Naive B cell (primary cell): ENCODE data around the gene BMP8A. TPM values are rescaled to one million over a fixed set of nuclear protein-coding genes. Genes with fewer than 3 reads are reported as not detected.

Source experiments
- ATAC-seq, 2 donors: fragments of 150-1000 bp; cut with Tn5 transposase; 2 replicates each; pipeline ENCODE4 v1.10.0; 2021; ENCODE audit warnings: low read depth in 2 of 2, mild to moderate bottlenecking in 2 of 2, moderate library complexity in 2 of 2
- DNase-seq: peaks from one replicate; pipeline ENCODE4 v3.0.0; 2022
- H3K27ac Mint-ChIP-seq, 6 donors: one replicate each; pipeline ENCODE4 v1.8.0; 2020 to 2022; ENCODE audit warnings: mild to moderate bottlenecking in 6 of 6, mixed read lengths in 6 of 6, moderate library complexity in 5 of 6, inconsistent platforms in 2 of 6
- H3K27me3 Mint-ChIP-seq, 3 donors: one replicate each; pipeline ENCODE4 v1.8.0; 2021 to 2022; ENCODE audit warnings: mixed read lengths in 3 of 3, mild to moderate bottlenecking in 1 of 3
- H3K36me3 Mint-ChIP-seq, 2 donors: one replicate each; pipeline ENCODE4 v1.8.0; 2020 to 2022; ENCODE audit warnings: mixed read lengths in 2 of 2, inconsistent platforms in 1 of 2, mild to moderate bottlenecking in 1 of 2
- H3K4me1 Mint-ChIP-seq, 3 donors: one replicate each; pipeline ENCODE4 v1.8.0; 2020 to 2022; ENCODE audit warnings: mixed read lengths in 3 of 3, inconsistent platforms in 1 of 3, mild to moderate bottlenecking in 1 of 3, moderate library complexity in 1 of 3
- H3K4me3 Mint-ChIP-seq, 8 donors: one replicate each; pipeline ENCODE4 v1.8.0; 2020 to 2022; ENCODE audit warnings: mild to moderate bottlenecking in 8 of 8, mixed read lengths in 8 of 8, moderate library complexity in 8 of 8, inconsistent platforms in 2 of 8
- H3K9me3 Mint-ChIP-seq, 7 donors: one replicate each; pipeline ENCODE4 v1.8.0; 2020 to 2022; ENCODE audit warnings: mixed read lengths in 7 of 7, mild to moderate bottlenecking in 5 of 7, inconsistent platforms in 2 of 7, moderate library complexity in 1 of 7
- polyA plus RNA-seq, 6 donors: library from polyadenylated mRNA; unstranded; fragments of 300-500 nt; fragmentation: Illumina TruSeq; gene quantifications; one replicate each; pipeline ENCODE4 v1.2.3, GENCODE V29; 2021; ENCODE audit warnings: low read depth in 6 of 6

BMP8A gene
- polyA plus RNA-seq, 6 donors from 2014 or later, result 0.95 to 1.3 TPM; not detected in 4

- peaks cover 46 to 73% of the 10 kb centered on the region in 2 donors for H3K36me3 Mint-ChIP-seq
- H3K27me3 Mint-ChIP-seq, result no peaks in the 10 kb centered on the region
- H3K9me3 Mint-ChIP-seq, result no peaks in the 10 kb centered on the region
- no peaks in the 10 kb centered on the region for H3K4me1 Mint-ChIP-seq
- no peak overlapping the region for H3K4me3 Mint-ChIP-seq
- no peak for ATAC-seq
- no peak for DNase-seq
- peak overlapping the region in 1 of 6 donors; percentile 14 for H3K27ac Mint-ChIP-seq
Measured at GRCh38 chr1:39564941-39565340, 73.5 kb downstream of the BMP8A start.

- H3K27ac Mint-ChIP-seq, result peak overlapping the region in 3 of 6 donors; percentile 1 to 84 (median 12)
- peaks cover 49 to 69% of the 10 kb centered on the region in 2 donors for H3K36me3 Mint-ChIP-seq
- ATAC-seq, result no peak
- no peaks in the 10 kb centered on the region for H3K27me3 Mint-ChIP-seq
- H3K4me1 Mint-ChIP-seq, result peaks cover 0 to 6% (median 0%) of the 10 kb centered on the region in 3 donors
- H3K9me3 Mint-ChIP-seq, result no peaks in the 10 kb centered on the region
- DNase-seq, result no peak
- H3K4me3 Mint-ChIP-seq, result no peak overlapping the region
Measured at GRCh38 chr1:39566441-39567137, 75.2 kb downstream of the BMP8A start.

GRCh38 chr1:39567302-39567701 is 75.9 kb downstream of the BMP8A start:
- no peaks in the 10 kb centered on the region for H3K9me3 Mint-ChIP-seq
- no peak for DNase-seq
- no peaks in the 10 kb centered on the region for H3K27me3 Mint-ChIP-seq
- peak overlapping the region in 1 of 6 donors; percentile 84 for H3K27ac Mint-ChIP-seq
- ATAC-seq, result no peak
- H3K4me3 Mint-ChIP-seq, result peak overlapping the region in 1 of 8 donors; percentile 1
- H3K4me1 Mint-ChIP-seq, result peaks cover 0 to 6% (median 0%) of the 10 kb centered on the region in 3 donors
- peaks cover 52 to 62% of the 10 kb centered on the region in 2 donors for H3K36me3 Mint-ChIP-seq

- H3K36me3 Mint-ChIP-seq, result peaks cover 49 to 55% of the 10 kb centered on the region in 2 donors
- peak overlapping the region in 1 of 8 donors; percentile 42 for H3K4me3 Mint-ChIP-seq
- H3K27me3 Mint-ChIP-seq, result no peaks in the 10 kb centered on the region
- ATAC-seq (no peak), DNase-seq (no peak)
- no peak overlapping the region for H3K27ac Mint-ChIP-seq
- H3K4me1 Mint-ChIP-seq, result peaks cover under 1 to 9% (median 4%) of the 10 kb centered on the region in 3 donors
- H3K9me3 Mint-ChIP-seq, result no peaks in the 10 kb centered on the region
Measured at GRCh38 chr1:39568208-39568607, 76.8 kb downstream of the BMP8A start.

- no peaks in the 10 kb centered on the region for H3K27me3 Mint-ChIP-seq
- H3K9me3 Mint-ChIP-seq, result no peaks in the 10 kb centered on the region
- DNase-seq (no peak), ATAC-seq (no peak)
- H3K4me3 Mint-ChIP-seq, result no peak overlapping the region
- peaks cover 41 to 47% of the 10 kb centered on the region in 2 donors for H3K36me3 Mint-ChIP-seq
- peaks cover 8 to 17% (median 12%) of the 10 kb centered on the region in 3 donors for H3K4me1 Mint-ChIP-seq
- H3K27ac Mint-ChIP-seq, result peak overlapping the region in 1 of 6 donors; percentile 89
Measured at GRCh38 chr1:39569034-39569433, 77.6 kb downstream of the BMP8A start.

- Mint-ChIP-seq H3K27me3 (no peaks in the 10 kb centered on the region), H3K27ac (no peak overlapping the region), H3K4me3 (no peak overlapping the region), H3K36me3 (peaks cover 35 to 43% of the 10 kb centered on the region in 2 donors), H3K9me3 (no peaks in the 10 kb centered on the region), H3K4me1 (peaks cover 23 to 33% (median 28%) of the 10 kb centered on the region in 3 donors)
- ATAC-seq, result no peak
- DNase-seq, result no peak
Measured at GRCh38 chr1:39570477-39571177, 79.2 kb downstream of the BMP8A start.

GRCh38 chr1:39571178-39571483 is 79.7 kb downstream of the BMP8A start:
- Mint-ChIP-seq H3K27me3 (no peaks in the 10 kb centered on the region), H3K36me3 (peaks cover 35 to 42% of the 10 kb centered on the region in 2 donors), H3K4me1 (peaks cover 24 to 34% (median 28%) of the 10 kb centered on the region in 3 donors), H3K27ac (no peak overlapping the region), H3K9me3 (no peaks in the 10 kb centered on the region), H3K4me3 (peak overlapping the region in 1 of 8 donors; percentile 10)
- no peak for ATAC-seq
- DNase-seq, result no peak

- Mint-ChIP-seq H3K27ac (no peak overlapping the region), H3K27me3 (no peaks in the 10 kb centered on the region), H3K36me3 (peaks cover 28 to 29% of the 10 kb centered on the region in 2 donors), H3K4me3 (peak overlapping the region in 1 of 8 donors; percentile 93), H3K4me1 (peaks cover 24 to 34% (median 31%) of the 10 kb centered on the region in 3 donors), H3K9me3 (no peaks in the 10 kb centered on the region)
- DNase-seq (no peak), ATAC-seq (no peak)
Measured at GRCh38 chr1:39572379-39573096, 81.1 kb downstream of the BMP8A start.

- peaks cover 26 to 28% of the 10 kb centered on the region in 2 donors for H3K36me3 Mint-ChIP-seq
- ATAC-seq (no peak), DNase-seq (no peak)
- H3K9me3 Mint-ChIP-seq, result no peaks in the 10 kb centered on the region
- H3K27me3 Mint-ChIP-seq, result no peaks in the 10 kb centered on the region
- peaks cover 24 to 34% (median 31%) of the 10 kb centered on the region in 3 donors for H3K4me1 Mint-ChIP-seq
- H3K4me3 Mint-ChIP-seq, result peak overlapping the region in 6 of 8 donors; percentile 23 to 93 (median 80)
- H3K27ac Mint-ChIP-seq, result no peak overlapping the region
Measured at GRCh38 chr1:39573097-39573465, 81.6 kb downstream of the BMP8A start.

- DNase-seq (no peak), ATAC-seq (no peak)
- Mint-ChIP-seq H3K4me1 (peaks cover 24 to 34% (median 31%) of the 10 kb centered on the region in 3 donors), H3K27me3 (no peaks in the 10 kb centered on the region), H3K4me3 (peak overlapping the region; percentile 77 to 97 (median 91)), H3K36me3 (peaks cover 19 to 20% of the 10 kb centered on the region in 2 donors), H3K27ac (peak overlapping the region in 5 of 6 donors; percentile 24 to 67 (median 59)), H3K9me3 (no peaks in the 10 kb centered on the region)
Measured at GRCh38 chr1:39573736-39574624, 82.5 kb downstream of the BMP8A start.

GRCh38 chr1:39574646-39575045 is 83.2 kb downstream of the BMP8A start:
- H3K27me3 Mint-ChIP-seq, result no peaks in the 10 kb centered on the region
- peaks cover 13 to 15% of the 10 kb centered on the region in 2 donors for H3K36me3 Mint-ChIP-seq
- no peak for DNase-seq
- H3K4me3 Mint-ChIP-seq, result peak overlapping the region; percentile 82 to 97 (median 92)
- H3K4me1 Mint-ChIP-seq, result peaks cover 24 to 34% (median 31%) of the 10 kb centered on the region in 3 donors
- H3K27ac Mint-ChIP-seq, result peak overlapping the region in 4 of 6 donors; percentile 77 to 95 (median 89)
- no peak for ATAC-seq
- no peaks in the 10 kb centered on the region for H3K9me3 Mint-ChIP-seq
